ENCODE results near the gene RAD51B. TPM values are rescaled to one million over a fixed set of nuclear protein-coding genes. Genes with fewer than 3 reads are reported as not detected.

RAD51B gene
- total and polyA plus RNA-seq, 2 experiments from 2014 or later: 11.7 to 17.8 TPM

GRCh38 chr14:68532496-68532895 is 712.9 kb downstream of the RAD51B start:
- H3K27me3 ChIP-seq: no peaks in the 10 kb centered on the region
- no peak overlapping the region for H3K27ac ChIP-seq
- no peak for DNase-seq (ENCODE audit: low read depth in 1 of 2, low spot score in 1 of 2)
- H3K4me1 ChIP-seq (ENCODE audit: low read depth): no peaks in the 10 kb centered on the region
- no peaks in the 10 kb centered on the region for H3K36me3 ChIP-seq
- H3K4me3 ChIP-seq: no peak overlapping the region
- H3K9me3 ChIP-seq (ENCODE audit: low read depth): no peaks in the 10 kb centered on the region
- TF ChIP-seq CTCF (IDR thresholded peaks at IDR 0.05; ENCODE audit: low read depth, low read length): no peak

DNA sequence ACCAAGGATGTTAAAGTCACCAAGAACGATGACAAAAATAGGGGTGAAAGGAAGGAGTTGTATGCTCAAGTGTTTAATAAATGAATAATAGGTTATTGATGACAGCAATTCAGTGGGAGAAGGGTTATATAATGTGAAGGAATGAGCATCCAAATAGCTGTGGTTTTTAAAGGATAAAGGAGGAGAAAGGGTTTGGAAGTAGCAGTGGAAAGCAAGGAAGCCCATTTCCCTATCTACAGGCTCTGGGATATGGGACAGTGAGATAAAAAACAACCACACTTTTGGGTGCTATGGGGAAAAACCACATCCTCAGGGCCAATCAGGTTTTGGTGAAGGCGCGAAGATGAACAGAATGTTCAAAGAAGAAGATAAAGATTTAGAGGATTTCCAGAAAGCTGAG is 714.7 kb downstream of the RAD51B start:
- H3K36me3 ChIP-seq: no peaks in the 10 kb centered on the region
- peak in 1 of 2 donors; percentile 65 for DNase-seq (ENCODE audit: low read depth in 1 of 2, low spot score in 1 of 2)
- H3K9me3 ChIP-seq (ENCODE audit: low read depth): no peaks in the 10 kb centered on the region
- no peaks in the 10 kb centered on the region for H3K27me3 ChIP-seq
- no peak overlapping the region for H3K27ac ChIP-seq
- H3K4me3 ChIP-seq: no peak overlapping the region
- no peak for TF ChIP-seq CTCF (IDR thresholded peaks at IDR 0.05; ENCODE audit: low read depth, low read length)
- H3K4me1 ChIP-seq (ENCODE audit: low read depth): peaks cover 8% of the 10 kb centered on the region

- no peak for TF ChIP-seq CTCF (IDR thresholded peaks at IDR 0.05; ENCODE audit: low read depth, low read length)
- no peaks in the 10 kb centered on the region for H3K9me3 ChIP-seq (ENCODE audit: low read depth)
- H3K36me3 ChIP-seq: no peaks in the 10 kb centered on the region
- no peak overlapping the region for H3K27ac ChIP-seq
- no peak overlapping the region for H3K4me3 ChIP-seq
- DNase-seq (ENCODE audit: low read depth in 1 of 2, low spot score in 1 of 2): peak in 1 of 2 donors; percentile 58
- H3K27me3 ChIP-seq: no peaks in the 10 kb centered on the region
- peaks cover 14% of the 10 kb centered on the region for H3K4me1 ChIP-seq (ENCODE audit: low read depth)
These were observed 715.9 kb downstream of the RAD51B start for GRCh38 chr14:68535404-68536017.

GRCh38 chr14:68536018-68536410 is 716.4 kb downstream of the RAD51B start:
- Histone ChIP-seq H3K9me3 (ENCODE audit: low read depth) (no peaks in the 10 kb centered on the region), H3K4me3 (no peak overlapping the region), H3K4me1 (ENCODE audit: low read depth) (peaks cover 14% of the 10 kb centered on the region), H3K27ac (no peak overlapping the region), H3K36me3 (no peaks in the 10 kb centered on the region), H3K27me3 (no peaks in the 10 kb centered on the region)
- TF ChIP-seq CTCF (IDR thresholded peaks at IDR 0.05; ENCODE audit: low read depth, low read length): no peak
- DNase-seq (ENCODE audit: low read depth in 1 of 2, low spot score in 1 of 2): no peak

DNA sequence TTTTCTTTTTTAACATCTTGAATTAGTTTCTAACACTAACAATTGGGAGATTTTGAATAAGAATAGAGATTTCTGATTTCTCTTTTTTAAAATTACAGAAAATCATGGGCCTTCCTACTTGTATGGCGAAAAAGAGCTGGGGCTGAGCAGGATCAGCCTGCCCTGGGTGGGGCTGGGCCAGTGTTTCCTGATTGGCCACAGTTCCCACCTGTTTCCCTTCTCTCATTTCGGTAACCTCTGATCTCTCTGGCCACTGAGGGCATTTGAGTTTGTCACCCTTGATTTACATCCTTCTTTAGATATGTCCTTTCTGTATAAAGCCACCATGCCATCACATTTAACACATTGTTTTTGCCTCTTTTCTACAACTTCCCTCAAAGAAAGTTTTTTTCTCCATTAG is 719.1 kb downstream of the RAD51B start:
- Histone ChIP-seq H3K27ac (no peak overlapping the region), H3K36me3 (no peaks in the 10 kb centered on the region), H3K27me3 (no peaks in the 10 kb centered on the region), H3K4me3 (no peak overlapping the region), H3K9me3 (ENCODE audit: low read depth) (no peaks in the 10 kb centered on the region), H3K4me1 (ENCODE audit: low read depth) (peaks cover 14% of the 10 kb centered on the region)
- TF ChIP-seq CTCF (IDR thresholded peaks at IDR 0.05; ENCODE audit: low read depth, low read length): no peak
- no peak for DNase-seq (ENCODE audit: low read depth in 1 of 2, low spot score in 1 of 2)
